Cardiac muscle cell (in vitro differentiated cells and primary cell): Measurements from ENCODE around the gene SMAD9. TPM values are rescaled to one million over a fixed set of nuclear protein-coding genes. Genes with fewer than 3 reads are reported as not detected.

Experiments used
- DNase-seq, 2 donors: peaks; one replicate each; pipeline versions ENCODE4 v3.0.0 to v3.0.0-alpha.2; 2010 to 2017; ENCODE audit warnings: low read depth in 1 of 2, low spot score in 1 of 2
- H3K27ac ChIP-seq: fragments of 200-600 bp; sonication (generic); 2 replicates; pipeline ENCODE4 v1.5.1; 2016
- H3K27me3 ChIP-seq: fragments of 200-600 bp; sonication (generic); 2 replicates; pipeline ENCODE4 v1.6.0; 2016; ENCODE audit warnings: control low read depth
- H3K36me3 ChIP-seq: fragments of 200-600 bp; sonication (generic); 2 replicates; pipeline ENCODE4 v1.5.1; 2016; ENCODE audit warnings: control low read depth
- H3K4me1 ChIP-seq: fragments of 200-600 bp; sonication (generic); 2 replicates; pipeline ENCODE4 v1.8.1; 2017; ENCODE audit warnings: low read depth, mild to moderate bottlenecking, mixed run types
- H3K4me3 ChIP-seq: fragments of 200-600 bp; sonication (generic); 2 replicates; pipeline ENCODE4 v1.5.1; 2016; ENCODE audit warnings: mild to moderate bottlenecking
- H3K9me3 ChIP-seq: fragments of 200-600 bp; sonication (generic); 2 replicates; pipeline ENCODE4 v1.5.1; 2017; ENCODE audit warnings: low read depth, mild to moderate bottlenecking, control low read depth
- CTCF ChIP-seq: IDR thresholded peaks from 2 replicates; pipeline ENCODE4 v1.5.1; 2012; ENCODE audit warnings: low read depth, mild to moderate bottlenecking, low read length
- polyA plus RNA-seq: library from polyadenylated mRNA; unstranded; fragments of >200 nt; fragmentation: Nextera tagmentation; extraction: Ambion mirVana; gene quantifications from 2 replicates; pipeline ENCODE4 v1.2.1, GENCODE V29; 2016
- total RNA-seq: library from RNA; depleted of rRNA; stranded (reverse); fragments of >200 nt; gene quantifications from 2 replicates; pipeline ENCODE4 v1.2.3, GENCODE V29; 2016

SMAD9 gene
- total and polyA plus RNA-seq, 2 experiments from 2014 or later: 24.5 to 57.9 TPM

- Histone ChIP-seq H3K4me1 (no peaks in the 10 kb centered on the region), H3K27ac (no peak overlapping the region)
- no peak for TF ChIP-seq CTCF
Observed at GRCh38 chr13:36903925-36904595, 16.0 kb downstream of the SMAD9 start.

GRCh38 chr13:36897054-36897616 lies 22.9 kb downstream of the SMAD9 start:
- Histone ChIP-seq H3K4me1 (peaks cover 3% of the 10 kb centered on the region), H3K9me3 (no peaks in the 10 kb centered on the region), H3K36me3 (no peaks in the 10 kb centered on the region), H3K27me3 (no peaks in the 10 kb centered on the region), H3K27ac (no peak overlapping the region), H3K4me3 (no peak overlapping the region)
- no peak for TF ChIP-seq CTCF
- no peak for DNase-seq

More at GRCh38 chr13:36903925-36904595, 16.0 kb downstream of the SMAD9 start:
- Histone ChIP-seq H3K4me3 (no peak overlapping the region), H3K9me3 (no peaks in the 10 kb centered on the region), H3K27me3 (no peaks in the 10 kb centered on the region), H3K36me3 (no peaks in the 10 kb centered on the region)
- no peak for DNase-seq

- no peak for DNase-seq
- no peak overlapping the region for H3K27ac ChIP-seq
- no peaks in the 10 kb centered on the region for H3K36me3 ChIP-seq
- H3K9me3 ChIP-seq: no peaks in the 10 kb centered on the region
- no peaks in the 10 kb centered on the region for H3K27me3 ChIP-seq
- H3K4me3 ChIP-seq: no peak overlapping the region
- TF ChIP-seq CTCF: no peak
- H3K4me1 ChIP-seq: peaks cover 18% of the 10 kb centered on the region
Observed at GRCh38 chr13:36891752-36892151, 28.3 kb downstream of the SMAD9 start.

- no peak for DNase-seq
- H3K9me3 ChIP-seq: no peaks in the 10 kb centered on the region
- H3K27ac ChIP-seq: no peak overlapping the region
- H3K4me1 ChIP-seq: peaks cover 39% of the 10 kb centered on the region
- H3K36me3 ChIP-seq: no peaks in the 10 kb centered on the region
- H3K4me3 ChIP-seq: no peak overlapping the region
- TF ChIP-seq CTCF: no peak
- no peaks in the 10 kb centered on the region for H3K27me3 ChIP-seq
Observed at GRCh38 chr13:36888645-36889044, 31.4 kb downstream of the SMAD9 start.

GRCh38 chr13:36887758-36888521 lies 32.1 kb downstream of the SMAD9 start:
- no peak for TF ChIP-seq CTCF
- Histone ChIP-seq H3K27ac (no peak overlapping the region), H3K27me3 (no peaks in the 10 kb centered on the region), H3K36me3 (no peaks in the 10 kb centered on the region), H3K4me3 (no peak overlapping the region), H3K9me3 (no peaks in the 10 kb centered on the region), H3K4me1 (peaks cover 39% of the 10 kb centered on the region)
- DNase-seq: no peak
